Activated CD4-positive, alpha-beta T cell treated with anti-CD3 and anti-CD28 coated beads, Interleukin-10, Interleukin-2, amounts not matched to agents 100 ng/mL and 50 ng/mL, durations not matched to agents 16 hours and 8 hours (primary cell): ENCODE measurements around the gene ENTR1.
A peak's percentile ranks its signal among the peaks of the same experiment; 100 is the strongest.
"Not testable (repeated sequence)": the region's sequence is repeated elsewhere in the genome, so short reads cannot be mapped to it uniquely, and the experiment has no call there.

Source experiments
- DNase-seq: peaks from one replicate; pipeline ENCODE4 v3.0.0-alpha.2; 2020

Gene ENTR1

DNA sequence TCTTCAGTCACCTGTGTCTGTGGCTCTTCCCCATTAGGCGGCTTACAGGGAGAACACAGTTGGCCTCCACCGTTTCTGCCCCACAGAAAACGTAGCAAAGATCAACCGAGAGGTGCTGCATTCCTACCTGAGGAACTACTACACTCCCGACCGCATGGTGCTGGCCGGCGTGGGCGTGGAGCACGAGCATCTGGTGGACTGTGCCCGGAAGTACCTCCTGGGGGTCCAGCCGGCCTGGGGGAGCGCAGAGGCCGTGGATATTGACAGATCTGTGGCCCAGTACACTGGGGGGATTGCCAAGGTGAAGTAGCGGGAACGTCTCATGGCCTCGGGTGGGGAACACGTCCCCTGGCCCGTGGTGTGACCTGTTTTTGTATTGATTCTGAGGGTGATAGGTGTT lies 6.5 kb upstream of the ENTR1 start:
- DNase-seq, result no peak

DNA sequence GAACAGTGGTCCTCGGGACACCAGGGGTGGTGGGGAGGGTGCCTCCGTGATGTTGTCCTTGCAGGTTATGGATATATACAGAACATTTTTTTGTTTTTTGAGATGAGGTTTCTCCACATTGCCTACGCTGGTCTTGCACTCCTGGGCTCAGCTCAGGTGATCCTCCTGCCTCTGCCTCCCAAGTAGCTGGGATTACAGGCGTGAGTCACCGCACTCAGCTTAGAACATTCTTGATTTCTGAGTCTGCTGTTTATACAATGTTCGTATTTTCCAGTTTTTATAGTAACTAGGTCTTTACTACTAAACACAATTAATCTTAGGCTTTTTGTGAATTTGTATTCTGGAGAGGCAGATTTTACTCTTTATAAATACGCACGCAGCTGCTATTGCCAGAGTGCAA lies 6.0 kb upstream of the ENTR1 start:
- DNase-seq, result no peak

DNA sequence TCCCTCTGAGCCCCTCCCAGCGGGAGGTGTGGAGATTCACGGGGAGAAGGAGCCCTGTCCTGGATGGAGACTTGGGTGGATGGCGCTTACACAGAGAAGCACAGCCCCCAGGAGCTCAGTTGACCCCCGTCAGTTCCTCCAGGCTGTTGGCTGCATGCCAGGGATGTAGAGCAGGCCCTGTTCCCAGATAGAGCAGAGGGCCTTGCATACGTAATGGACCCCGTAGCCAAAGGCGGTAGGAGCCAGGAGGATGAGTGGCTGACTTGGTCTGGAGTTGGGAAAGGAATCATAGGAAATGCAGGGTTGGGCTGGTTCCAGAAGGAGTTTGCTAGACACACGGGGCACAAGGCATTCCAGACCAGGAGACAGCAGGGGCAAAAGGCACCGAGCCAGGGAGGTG lies 2.5 kb upstream of the ENTR1 start:
- no peak for DNase-seq

DNA sequence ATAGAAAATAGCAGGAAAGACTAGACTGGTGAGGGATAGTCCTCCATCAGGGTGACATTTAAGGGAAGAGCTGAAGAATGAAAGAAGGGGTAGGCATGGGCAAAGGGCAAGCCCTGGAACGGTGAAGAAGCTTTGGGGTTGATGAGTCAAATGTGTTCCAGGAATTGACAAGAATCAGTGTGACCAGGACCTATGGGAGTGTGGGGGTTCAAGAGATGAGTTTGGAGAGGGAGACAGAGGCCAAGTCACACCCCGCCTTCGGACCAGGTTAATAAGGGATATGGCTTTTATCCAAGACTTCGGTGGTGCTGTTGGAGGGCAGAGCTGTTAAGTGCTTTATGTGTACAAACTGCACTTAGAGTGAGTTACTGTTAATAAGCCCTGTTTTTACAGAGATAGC lies 964 bp upstream of the ENTR1 start:
- peak; percentile 25 for DNase-seq

DNA sequence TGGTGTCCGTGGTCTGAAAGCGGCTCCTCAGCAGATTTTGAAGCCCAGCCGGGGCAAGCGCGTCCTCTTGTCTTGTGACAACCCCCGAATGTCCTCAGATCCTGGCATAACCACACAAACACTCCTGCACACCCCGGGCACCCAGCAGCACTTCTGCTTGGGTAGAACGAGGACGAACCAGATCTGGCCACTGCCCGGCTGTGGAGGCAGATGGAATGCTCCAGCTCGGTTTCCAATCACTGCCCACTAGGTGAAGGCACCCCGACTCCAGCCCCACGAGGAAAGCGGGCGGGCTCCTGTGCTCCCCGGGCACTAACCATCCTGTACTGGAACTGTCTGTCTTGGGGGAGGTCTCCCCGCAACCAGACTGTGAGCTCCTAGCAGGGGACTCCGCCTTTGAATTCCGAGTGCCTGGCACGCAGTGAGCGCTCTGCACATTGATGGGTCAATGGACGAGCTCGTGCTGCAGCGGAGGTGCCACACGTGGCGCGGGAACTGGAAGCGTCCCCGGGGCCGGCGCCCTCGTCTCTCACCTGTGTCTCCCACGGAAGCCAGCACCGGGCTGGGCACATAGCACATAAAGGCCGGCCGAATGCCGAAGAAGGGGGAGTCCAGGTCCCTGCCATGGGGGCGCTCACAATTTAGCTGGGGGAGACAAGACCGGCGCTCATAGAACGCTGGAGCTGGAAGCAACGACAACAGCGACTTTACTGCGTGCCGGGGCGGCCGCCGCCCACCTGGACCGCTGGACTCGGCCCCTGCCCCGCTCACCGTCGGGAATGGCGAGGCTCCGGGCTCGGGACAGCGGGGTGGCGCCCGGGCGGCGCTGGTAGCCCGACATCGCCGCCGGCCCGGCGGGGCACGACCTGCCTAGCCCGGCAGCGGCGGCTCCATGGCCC lies 608 bp downstream of the ENTR1 start:
- DNase-seq, result peak; percentile 54

DNA sequence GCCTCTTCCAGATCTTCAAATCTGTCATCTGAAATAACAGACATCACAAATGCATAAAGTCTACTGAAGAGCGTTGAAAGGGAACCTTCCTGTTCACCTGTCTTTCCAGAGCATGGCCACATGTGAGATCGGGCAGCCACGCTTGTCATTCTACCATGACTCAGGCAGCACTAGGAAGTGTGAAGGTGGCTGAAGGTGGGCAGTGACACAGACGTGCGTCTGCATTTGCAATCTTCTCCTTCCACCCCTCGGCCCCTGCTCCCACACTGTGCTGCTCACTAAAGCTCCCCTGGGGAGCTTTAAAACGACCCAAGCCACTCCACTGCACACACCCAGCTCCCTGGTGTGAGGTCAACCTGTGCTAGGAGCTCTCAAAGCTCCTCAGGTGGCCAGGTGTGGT lies 2.5 kb downstream of the ENTR1 start:
- DNase-seq, result peak; percentile 56

DNA sequence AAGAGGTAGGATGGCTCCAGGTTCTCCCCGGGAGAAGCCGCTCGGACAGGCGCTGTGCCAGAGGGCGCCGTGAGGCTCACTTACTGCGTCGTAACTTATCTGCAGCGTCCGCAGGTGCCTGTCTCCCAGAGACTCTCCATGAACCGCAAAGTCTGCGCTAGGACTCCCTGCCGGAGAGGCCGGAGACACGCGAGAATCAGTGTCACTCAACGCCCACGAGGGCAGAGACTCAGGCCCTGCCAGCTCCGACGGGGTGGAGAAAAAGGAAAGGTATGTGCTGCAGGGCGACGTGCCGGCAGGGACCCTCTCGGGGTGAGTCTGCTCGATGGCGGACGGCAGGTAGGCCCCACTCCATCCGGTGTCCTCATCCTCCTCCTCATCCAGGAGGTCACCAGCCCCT lies 3.4 kb downstream of the ENTR1 start:
- not testable (repeated sequence) for DNase-seq

DNA sequence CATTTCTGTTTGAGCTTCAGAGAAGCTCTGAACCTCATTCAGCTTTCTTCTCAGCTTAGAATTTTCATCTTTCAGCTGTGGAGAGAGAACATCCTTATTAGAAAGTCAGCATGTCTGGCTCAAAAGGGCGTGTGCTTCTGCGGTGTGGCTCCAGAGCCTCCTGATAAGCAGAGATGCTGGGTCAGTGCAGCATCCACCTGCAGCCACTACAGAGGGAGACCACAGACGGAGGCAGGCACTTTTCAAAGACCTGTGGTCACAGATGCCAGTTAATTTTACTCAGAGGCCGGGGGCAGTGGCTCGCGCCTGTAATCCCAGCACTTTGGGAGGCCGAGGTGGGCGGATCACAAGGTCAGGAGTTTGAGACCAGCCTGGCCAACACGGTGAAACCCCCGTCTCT lies 4.5 kb downstream of the ENTR1 start:
- not testable (repeated sequence) for DNase-seq

DNA sequence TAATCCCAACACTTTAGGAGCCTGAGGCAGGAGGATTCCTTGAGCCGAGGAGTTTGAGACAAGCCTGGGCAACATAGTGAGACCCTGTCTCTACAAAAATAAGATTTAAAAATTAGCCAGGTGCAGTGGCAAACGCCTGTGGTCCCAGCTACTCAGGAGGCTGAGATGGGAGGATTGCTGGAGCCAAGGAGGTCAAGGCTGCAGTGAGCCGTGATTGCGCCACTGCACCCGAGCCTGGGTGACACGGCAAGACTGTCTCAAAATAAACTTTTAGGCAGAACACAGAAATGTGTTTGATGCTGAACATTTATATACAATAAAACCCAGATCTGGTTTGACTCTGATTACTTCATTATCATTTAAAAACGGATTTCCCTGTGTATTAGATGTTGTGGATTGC lies 4.9 kb downstream of the ENTR1 start:
- no peak for DNase-seq

DNA sequence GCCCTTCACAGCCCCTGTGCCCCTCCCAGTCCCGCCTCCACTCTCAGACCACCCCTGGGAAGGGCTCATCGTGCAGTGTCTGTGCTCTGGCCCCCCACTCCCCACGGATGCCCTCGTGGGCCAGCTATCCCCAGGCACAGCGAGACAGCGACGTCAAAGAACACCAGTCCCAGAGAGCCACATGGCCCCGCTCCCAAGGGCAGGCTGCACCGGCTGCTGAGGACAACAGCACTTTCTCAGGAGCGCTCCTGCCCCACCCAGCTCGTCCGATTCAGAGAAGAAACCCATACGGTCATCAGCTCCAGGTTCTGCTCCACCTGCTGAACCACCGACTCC lies 5.6 kb downstream of the ENTR1 start:
- no peak for DNase-seq

DNA sequence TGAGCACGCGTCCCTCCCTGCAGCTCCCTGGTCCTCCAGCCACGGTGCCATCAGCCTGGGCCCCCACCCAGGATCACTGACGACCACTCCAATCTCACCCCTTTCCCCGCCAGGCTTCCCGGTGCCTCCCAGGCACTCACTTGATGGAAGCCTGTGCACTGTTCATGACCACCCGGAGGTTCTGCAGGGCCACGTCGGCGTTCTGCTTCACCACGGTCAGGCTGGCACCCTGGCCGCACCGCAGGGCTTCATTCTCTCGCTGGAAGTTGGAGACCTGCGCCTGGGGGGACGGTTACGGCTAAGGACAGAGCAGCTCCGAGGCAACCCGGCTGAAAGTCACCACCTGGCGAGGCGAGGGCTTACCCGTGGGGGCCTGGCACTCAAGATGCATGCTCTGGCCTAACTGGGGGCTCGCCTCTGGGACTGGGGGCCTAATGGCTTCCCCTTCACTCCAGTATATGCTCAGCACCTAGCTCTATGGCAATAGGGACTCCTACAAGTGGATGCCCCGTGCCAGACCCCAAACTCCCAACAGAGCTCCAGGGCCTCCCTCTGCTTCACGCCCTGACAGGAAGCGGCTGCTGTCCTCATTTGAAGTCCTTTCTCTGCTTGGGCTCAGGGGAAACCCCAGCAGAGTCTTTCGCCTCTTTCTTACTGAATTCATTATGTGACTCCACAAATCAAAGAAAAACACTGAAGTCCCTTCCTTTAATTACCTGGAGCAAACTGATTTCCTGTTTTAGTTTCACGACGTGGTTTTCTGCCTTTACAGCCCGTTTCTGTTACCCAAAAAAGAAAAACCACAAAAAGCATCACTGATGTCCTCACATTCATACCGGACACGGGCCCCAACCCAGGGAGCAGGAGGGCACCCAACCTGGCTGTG lies 6.3 kb downstream of the ENTR1 start:
- DNase-seq, result peak; percentile 79

DNA sequence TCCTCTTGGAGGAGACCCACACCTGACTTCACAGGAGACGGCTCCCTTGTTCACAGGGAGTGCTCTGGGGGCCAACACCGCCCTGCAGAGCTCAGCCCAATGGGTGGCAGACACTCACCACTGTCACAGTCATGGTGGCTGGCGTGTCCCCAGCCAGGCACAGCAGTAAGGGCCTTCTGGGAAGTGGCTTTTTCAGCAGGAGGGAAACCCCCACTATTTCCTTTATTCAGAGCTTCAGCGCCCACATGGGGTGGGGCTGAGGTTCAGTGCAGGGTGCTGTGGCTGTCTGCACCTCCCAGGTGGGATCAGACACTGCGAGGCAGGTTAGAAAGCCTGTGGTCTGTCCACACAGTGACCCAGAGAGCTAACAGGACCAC lies 6.9 kb downstream of the ENTR1 start:
- peak; percentile 88 for DNase-seq

DNA sequence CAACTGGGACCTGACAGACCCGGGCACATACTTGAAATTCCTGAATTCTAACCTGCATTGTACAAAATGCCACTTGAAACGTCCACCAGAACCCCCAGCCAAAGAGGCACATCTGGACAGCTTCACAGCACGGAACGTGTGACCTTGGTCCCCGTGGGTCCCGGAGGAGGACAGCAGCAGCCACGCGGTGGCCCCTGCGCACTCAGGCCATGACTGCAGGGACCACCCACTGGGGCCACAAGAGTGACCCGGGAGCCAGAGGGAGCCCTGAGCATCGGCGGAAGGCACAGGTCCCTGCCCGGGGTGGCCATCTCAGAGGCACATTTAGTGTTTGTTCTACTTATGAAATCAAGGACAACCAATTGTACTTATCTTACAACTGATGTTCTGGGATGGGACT lies 8.3 kb downstream of the ENTR1 start:
- DNase-seq, result no peak

DNA sequence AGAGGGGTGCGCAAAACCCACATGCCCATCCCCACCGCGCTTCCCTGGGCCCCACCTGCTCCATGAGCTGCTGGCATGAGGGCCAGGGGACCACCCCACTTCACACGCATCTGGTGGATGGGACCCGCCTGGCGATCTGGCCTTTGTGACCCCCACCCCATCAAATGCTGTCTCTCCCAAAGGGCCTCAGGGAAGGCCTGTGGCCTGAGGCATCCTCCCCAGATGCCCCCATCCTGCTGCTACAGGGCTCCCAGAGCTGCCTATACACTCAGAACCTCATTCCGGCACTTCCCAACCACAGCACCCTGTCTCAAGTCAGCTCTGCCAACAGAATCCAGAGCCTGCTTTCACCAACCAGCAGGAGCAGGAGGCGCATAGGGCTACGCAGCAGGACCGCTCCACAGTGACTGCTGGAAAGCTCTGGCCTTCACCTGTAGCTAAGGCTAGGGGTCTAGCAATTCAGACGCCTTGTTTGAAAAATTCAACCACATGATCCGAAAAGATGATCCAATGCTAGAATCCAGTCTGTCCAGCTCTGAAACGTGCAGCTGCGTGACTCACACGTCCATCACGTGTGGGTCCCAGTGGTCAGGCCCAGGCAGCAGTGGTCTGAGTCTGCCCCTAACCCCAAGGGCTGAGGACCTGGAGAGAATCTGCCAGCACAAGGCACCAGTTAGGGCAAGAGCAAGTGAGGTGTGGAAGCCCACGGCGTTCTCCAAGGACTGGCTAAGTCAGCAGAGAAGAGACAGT lies 9.1 kb downstream of the ENTR1 start:
- no peak for DNase-seq

DNA sequence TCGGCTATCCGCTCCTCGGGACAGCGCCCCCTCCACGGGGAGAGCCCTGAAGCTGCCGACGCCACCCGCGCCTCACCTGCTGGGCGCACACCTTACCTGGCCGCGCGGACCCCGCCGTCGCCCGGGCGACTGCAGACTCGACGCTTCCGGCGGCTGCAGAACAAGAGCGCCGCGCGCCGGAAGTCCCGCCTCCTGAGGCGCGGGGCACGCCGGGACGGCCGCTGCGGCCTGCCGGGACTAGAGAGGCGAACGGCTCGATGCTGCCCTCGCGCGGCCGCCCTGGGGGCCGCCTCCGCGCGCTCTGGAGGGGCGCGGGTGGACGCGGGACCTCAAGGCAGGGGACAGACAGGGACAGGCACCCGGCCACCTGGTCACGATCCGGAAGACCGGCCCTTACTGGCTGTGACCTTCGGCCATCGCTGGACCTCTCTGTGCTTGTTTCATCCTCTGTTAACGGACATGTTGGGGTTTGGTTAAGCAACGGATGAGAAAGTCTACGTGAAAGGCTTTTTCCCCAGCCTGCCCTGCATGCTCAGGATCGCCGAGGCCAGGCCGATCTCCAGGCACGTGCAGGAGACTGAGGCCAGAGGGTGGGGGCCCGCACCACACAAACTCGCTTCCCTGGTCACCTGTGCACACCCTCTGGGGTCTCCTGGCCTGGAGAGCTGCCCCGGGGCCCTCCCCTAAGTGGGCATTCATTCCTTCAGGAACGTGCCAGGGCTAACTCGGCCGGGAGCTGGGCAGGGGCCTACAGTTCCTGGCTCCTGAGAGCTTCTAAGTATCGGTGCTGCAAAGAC lies 10.2 kb downstream of the ENTR1 start, which contains the start of gene SNAPC4:
Gene SNAPC4, minus strand, starts transcription at position 133 of the 797 bp plus-strand sequence. CDS start 1,742 bp downstream, outside the sequence.
- peak; percentile 95 for DNase-seq

DNA sequence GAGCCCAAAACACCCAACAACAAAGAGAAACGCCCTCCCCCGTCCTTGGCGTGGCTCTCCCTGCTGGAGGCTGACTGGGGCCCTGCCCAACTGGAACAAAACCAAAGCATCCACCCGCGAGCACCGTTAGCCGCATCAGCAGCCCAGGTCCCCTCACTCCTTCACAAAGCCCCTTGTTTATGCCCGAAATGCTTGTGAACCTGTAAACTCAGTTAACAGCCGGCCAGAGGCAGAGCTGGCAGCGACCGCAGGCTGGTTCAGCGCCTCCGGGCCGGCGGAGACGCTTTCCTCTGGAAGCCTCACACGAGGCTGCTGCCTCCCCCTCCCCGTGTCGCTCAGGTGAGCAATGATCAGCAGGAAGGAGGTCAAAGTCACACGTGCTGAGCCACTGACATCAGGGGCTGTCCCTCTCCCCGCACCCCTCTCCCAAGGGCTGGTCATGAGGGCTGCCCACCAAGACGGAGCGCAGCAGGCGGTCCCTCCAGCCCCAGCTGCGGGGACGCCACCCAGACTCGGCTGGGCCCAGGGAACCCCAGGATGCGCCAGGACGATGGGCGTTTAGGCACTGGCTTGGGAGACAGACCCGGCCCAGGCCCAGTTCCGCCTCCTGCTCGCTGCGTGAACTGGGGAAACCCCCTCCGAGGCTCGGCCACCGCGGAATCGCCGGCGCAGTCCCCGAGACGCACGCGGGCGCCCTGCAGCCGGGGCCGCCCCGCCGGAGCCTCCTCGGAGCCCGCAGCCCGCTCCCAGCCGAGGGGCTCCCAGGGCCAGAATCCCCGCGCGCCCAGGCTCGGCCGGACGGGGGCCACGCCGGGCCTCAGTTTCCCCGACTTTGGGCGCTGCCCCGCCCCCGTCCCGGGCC lies 11.0 kb downstream of the ENTR1 start:
- DNase-seq, result peak; percentile 52

DNA sequence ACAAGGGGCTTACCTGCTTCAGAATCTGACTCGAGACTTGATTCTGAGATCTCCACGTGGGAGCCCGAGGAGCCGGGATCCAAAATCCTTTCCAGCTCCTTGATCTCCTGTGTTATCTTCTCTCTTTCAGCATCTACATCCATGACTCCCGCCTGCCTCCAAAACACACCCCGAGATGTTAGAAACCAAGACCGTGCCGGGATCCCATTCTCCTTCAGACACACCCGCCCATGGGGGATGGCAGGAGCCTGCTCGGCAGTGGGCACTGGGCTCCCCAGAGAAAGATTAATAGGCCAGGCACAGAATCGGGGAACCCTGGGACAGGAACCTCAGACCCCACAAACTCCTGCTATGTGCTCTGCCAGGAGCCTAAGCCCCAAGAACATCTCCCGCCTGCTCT lies 12.1 kb downstream of the ENTR1 start:
- DNase-seq, result no peak

DNA sequence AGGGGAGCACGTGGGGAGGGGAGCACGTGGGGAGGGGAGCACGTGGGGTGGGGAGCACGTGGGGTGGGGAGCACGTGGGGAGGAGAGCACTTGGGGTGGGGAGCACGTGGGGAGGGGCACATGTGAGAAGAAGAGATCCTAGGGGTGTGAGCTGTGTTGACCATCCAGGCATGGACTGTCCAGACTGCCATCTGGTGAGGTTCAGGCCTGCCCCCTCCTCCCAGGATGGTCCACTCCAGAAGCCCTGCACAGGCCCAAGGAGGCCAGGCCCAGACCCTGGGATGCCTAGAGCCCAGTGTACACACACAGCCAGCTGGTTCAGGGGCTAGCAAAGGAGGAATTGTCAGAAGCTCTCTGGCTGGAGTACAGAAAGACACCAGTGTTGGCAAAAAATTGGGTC lies 12.8 kb downstream of the ENTR1 start:
- DNase-seq, result no peak

DNA sequence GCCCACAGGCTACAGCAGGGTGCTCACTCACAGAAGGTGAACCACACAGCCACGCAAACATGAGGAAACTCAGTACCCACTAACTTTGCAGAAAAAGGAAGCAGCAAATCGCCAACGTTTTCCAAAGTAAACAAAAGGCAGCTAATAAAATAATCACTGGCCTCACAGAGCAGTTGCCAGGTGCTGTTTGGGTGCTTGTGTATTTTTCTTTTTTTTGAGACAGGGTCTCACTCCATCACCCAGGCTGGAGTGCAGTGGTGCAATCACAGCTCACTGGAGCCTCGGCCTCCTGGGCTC lies 14.2 kb downstream of the ENTR1 start:
- DNase-seq, result no peak

DNA sequence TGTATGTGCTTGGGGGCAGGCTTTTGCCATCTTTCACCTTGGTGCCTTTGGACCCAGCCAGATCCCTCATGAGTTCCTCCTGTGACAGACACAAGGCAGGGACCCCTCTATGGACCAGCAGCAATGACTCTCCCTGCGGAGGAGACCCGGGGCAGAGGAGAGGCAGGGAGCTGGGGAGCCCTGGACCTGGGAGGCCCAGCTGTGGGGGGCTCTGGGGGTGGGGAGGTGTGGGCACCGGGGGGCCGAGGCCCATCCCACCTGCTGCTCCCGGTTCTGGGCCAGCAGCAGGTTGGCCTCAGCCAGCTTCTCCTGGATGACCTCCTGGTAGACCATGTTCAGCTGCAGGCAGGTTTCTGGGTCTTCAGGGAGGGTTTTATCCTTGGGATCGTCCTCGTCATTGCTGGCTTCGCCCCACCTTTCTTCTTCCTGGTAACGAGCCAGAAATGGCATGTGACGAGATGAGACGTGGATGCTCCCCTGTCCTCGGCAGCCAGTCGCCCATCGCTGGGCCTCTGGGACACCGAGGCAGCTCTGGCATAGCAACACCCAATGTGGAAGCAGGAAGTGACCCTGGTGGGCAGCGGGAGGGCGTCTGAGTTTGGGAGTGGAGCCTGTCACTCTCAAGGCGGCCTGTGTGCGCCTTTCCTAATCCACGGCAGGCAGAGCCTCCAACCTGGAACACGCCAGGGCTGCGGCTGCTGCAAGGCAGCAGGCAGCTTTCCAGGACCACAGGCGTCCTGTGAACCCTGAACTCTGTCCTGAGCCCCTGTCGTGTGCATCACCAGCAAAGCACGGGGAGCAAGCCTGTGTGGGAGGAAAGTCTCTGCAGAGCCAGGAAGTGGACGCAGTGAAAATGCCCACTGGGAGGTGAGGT lies 14.8 kb downstream of the ENTR1 start:
- DNase-seq, result no peak

DNA sequence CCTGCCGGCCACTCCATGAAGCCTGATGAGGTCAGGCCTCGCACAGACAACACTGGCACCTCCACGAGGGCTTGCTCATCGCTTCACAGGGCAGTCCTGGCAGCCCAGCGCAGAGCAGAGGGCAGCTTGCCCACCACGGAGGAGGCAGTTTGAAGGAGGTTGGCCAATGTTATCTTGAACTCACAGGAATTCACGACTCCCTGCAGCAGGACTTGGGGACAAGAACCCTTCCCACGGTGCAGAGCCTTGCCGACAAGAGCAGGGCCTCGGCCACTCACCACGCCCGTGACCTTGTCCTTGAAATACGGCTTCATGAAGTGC lies 15.4 kb downstream of the ENTR1 start:
- no peak for DNase-seq
